A549 (cell line): ENCODE data around the gene TRIM22.
"Not testable (repeated sequence)": the region's sequence is repeated elsewhere in the genome, so short reads cannot be mapped to it uniquely, and the experiment has no call there.

Source experiments
- CTCF ChIP-seq: fragments of >200 bp; sonication (Bioruptor Twin); formaldehyde crosslinking; IDR thresholded peaks from 3 replicates; pipeline ENCODE4 v1.5.1; 2016
- FOSB ChIP-seq: fragments of 250-450 bp; sonication (Bioruptor Pico); IDR thresholded peaks from 2 replicates; pipeline ENCODE4 v1.5.0; 2020; ENCODE audit warnings: mild to moderate bottlenecking, moderate library complexity
- POLR2A ChIP-seq: IDR thresholded peaks from 2 replicates; pipeline ENCODE4 v1.6.1; 2012; ENCODE audit warnings: mild to moderate bottlenecking, low read length

DNA sequence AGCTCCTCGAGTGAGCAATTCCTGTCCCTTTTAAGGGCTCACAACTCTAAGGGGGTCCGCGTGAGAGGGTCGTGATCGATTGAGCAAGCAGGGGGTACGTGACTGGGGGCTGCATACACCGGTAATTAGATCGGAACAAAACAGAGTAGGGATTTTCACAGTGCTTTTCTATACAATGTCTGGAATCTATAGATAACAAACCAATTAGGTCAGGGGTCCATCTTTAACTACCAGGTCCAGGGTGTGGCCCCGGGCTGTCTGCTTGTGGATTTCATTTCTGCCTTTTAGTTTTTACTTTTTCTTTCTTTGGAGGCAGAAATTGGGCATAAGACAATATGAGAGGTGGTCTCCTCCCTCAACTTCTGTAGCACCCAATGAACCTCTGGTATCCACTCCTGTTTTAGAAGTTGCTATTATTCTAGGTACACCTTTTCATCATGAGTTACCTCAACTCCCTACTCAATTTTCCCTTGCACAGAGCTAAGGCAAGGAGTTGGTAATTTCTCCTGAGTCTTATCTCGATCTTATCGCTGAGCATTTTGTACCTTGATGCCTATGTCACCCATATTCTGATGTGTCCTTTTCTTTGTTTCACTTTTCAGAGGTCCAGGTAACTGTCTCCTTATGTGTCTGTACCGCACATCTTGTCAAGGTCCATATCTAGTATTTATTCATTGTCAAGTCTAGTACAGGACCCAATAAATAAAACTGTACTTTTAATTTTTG is 1.8 kb downstream of the TRIM22 start:
- TF ChIP-seq FOSB, CTCF, POLR2A: not testable (repeated sequence)
